ENCODE results near the gene PEPD. TPM values are rescaled to one million over a fixed set of nuclear protein-coding genes. Genes with fewer than 3 reads are reported as not detected.

The PEPD gene
- total RNA-seq, 1 donor from 2014 or later, result 27.3 TPM

- DNase-seq, result no peak
Measured at GRCh38 chr19:33340991-33341390, 180.6 kb downstream of the PEPD start.

GRCh38 chr19:33339016-33339984 is 182.3 kb downstream of the PEPD start:
- ATAC-seq (no peak), DNase-seq (no peak)
- intact Hi-C loops (cut with micrococcal nuclease), result no loop called here

More at GRCh38 chr19:33340991-33341390, 180.6 kb downstream of the PEPD start:
- intact Hi-C loops (cut with micrococcal nuclease), result no loop called here
- no peak for ATAC-seq

Other genes with a start within 250 kb of the PEPD start
- 2.4 TPM for gene CEBPA, start 219.3 kb downstream of the PEPD start, total RNA-seq
- 17.0 TPM for gene CEBPG, start 148.1 kb downstream of the PEPD start, total RNA-seq
- not detected for gene CHST8, start 100.2 kb upstream of the PEPD start, total RNA-seq